ENCODE data around the gene C1QTNF12. TPM values are rescaled to one million over a fixed set of nuclear protein-coding genes. Genes with fewer than 3 reads are reported as not detected.

C1QTNF12 gene
- total RNA-seq, 4 donors from 2014 or later, result 2.7 TPM; not detected in 3

- no peak for ATAC-seq
Observed at GRCh38 chr1:1280782-1281481, 34.4 kb upstream of the C1QTNF12 start.

GRCh38 chr1:1279028-1279427 lies 32.5 kb upstream of the C1QTNF12 start:
- no peaks in the 10 kb centered on the region for H3K27me3 ChIP-seq
- no peaks in the 10 kb centered on the region for H3K36me3 ChIP-seq
- TF ChIP-seq POLR2A (IDR thresholded peaks at IDR 0.05), result no peak
- no peak for TF ChIP-seq CTCF (IDR thresholded peaks at IDR 0.05 in 4 of 5, conservative IDR thresholded peaks at IDR 0.05 in 1 of 5)
- ATAC-seq (no peak), DNase-seq (no peak)
- H3K27ac ChIP-seq, result no peak overlapping the region
- in situ Hi-C loops (cut with MboI; ENCODE audit: low sequenced_read_pairs in 4 of 4), result no loop called here
- intact Hi-C loops (cut with DNase I; ENCODE audit: low total_unique reads), result no loop called here
- H3K4me3 ChIP-seq, result no peak overlapping the region
- no peaks in the 10 kb centered on the region for H3K9me3 ChIP-seq
- peaks cover 7 to 13% of the 10 kb centered on the region in 2 donors for H3K4me1 ChIP-seq

More at GRCh38 chr1:1280782-1281481, 34.4 kb upstream of the C1QTNF12 start:
- TF ChIP-seq POLR2A (IDR thresholded peaks at IDR 0.05), result no peak
- no peak for TF ChIP-seq CTCF (IDR thresholded peaks at IDR 0.05 in 4 of 5, conservative IDR thresholded peaks at IDR 0.05 in 1 of 5)
- DNase-seq, result no peak
- no peak overlapping the region for H3K27ac ChIP-seq
- no peaks in the 10 kb centered on the region for H3K9me3 ChIP-seq
- peaks cover 4 to 15% (median 6%) of the 10 kb centered on the region in 3 donors for H3K27me3 ChIP-seq
- H3K4me3 ChIP-seq, result no peak overlapping the region
- H3K4me1 ChIP-seq, result peaks cover 0 to 6% of the 10 kb centered on the region in 2 donors
- in situ Hi-C loops (cut with MboI; ENCODE audit: low sequenced_read_pairs in 4 of 4), result no loop called here
- no peaks in the 10 kb centered on the region for H3K36me3 ChIP-seq
- intact Hi-C loops (cut with DNase I; ENCODE audit: low total_unique reads), result no loop called here

- DNase-seq (no peak), ATAC-seq (no peak)
- intact Hi-C loops (cut with DNase I; ENCODE audit: low total_unique reads) (no loop called here), in situ Hi-C loops (cut with MboI; ENCODE audit: low sequenced_read_pairs in 4 of 4) (no loop called here)
- Histone ChIP-seq H3K36me3 (no peaks in the 10 kb centered on the region), H3K27ac (no peak overlapping the region), H3K4me1 (peaks cover 7 to 13% of the 10 kb centered on the region in 2 donors), H3K4me3 (no peak overlapping the region), H3K9me3 (no peaks in the 10 kb centered on the region), H3K27me3 (no peaks in the 10 kb centered on the region)
- TF ChIP-seq CTCF (IDR thresholded peaks at IDR 0.05 in 4 of 5, conservative IDR thresholded peaks at IDR 0.05 in 1 of 5) (no peak), POLR2A (IDR thresholded peaks at IDR 0.05) (no peak)
Observed at GRCh38 chr1:1278620-1279019, 32.1 kb upstream of the C1QTNF12 start.

GRCh38 chr1:1275836-1276235 lies 29.3 kb upstream of the C1QTNF12 start:
- Histone ChIP-seq H3K9me3 (no peaks in the 10 kb centered on the region), H3K4me1 (peaks cover 26 to 28% of the 10 kb centered on the region in 2 donors), H3K27ac (no peak overlapping the region), H3K4me3 (no peak overlapping the region), H3K27me3 (no peaks in the 10 kb centered on the region), H3K36me3 (no peaks in the 10 kb centered on the region)
- intact Hi-C loops (cut with DNase I; ENCODE audit: low total_unique reads), result no loop called here
- TF ChIP-seq CTCF (IDR thresholded peaks at IDR 0.05 in 4 of 5, conservative IDR thresholded peaks at IDR 0.05 in 1 of 5), result no peak
- no peak for TF ChIP-seq POLR2A (IDR thresholded peaks at IDR 0.05)
- no peak for DNase-seq
- in situ Hi-C loops (cut with MboI; ENCODE audit: low sequenced_read_pairs in 4 of 4), result no loop called here
- no peak for ATAC-seq
